22Rv1 (cell line): ENCODE results near the gene C20orf204.

Source experiments
- CTCF ChIP-seq: fragments of 450-650 bp; IDR thresholded peaks from 2 replicates; pipeline ENCODE4 v1.5.1; 2017; ENCODE audit warnings: mild to moderate bottlenecking
- ZFX ChIP-seq: fragments of 450-650 bp; IDR thresholded peaks from 2 replicates; pipeline ENCODE4 v1.6.1; 2017; ENCODE audit warnings: antibody characterized with exemption, borderline replicate concordance

DNA sequence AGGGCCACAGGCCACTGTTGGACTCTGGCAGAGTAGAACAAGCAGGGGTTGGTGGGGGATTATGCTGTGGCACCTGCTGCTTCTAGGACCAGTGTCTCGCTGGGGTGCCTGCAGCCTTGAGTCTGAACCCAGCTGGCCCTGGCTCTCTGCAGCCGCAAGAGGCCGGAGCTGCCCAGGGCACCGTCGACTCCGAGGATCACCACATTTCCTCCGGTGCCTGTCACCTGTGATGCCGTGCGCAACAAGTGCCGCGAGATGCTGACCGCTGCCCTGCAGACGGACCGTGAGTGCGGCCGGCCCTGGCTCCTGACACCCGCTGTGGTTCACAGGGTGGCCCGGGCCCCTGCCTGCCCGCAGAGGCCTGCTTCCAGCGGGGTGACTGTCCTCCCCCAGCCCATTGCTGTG is 33.2 kb downstream of the C20orf204 start:
- TF ChIP-seq CTCF (no peak), ZFX (no peak)
